ENCODE data around the gene KCNJ3.

KCNJ3 gene

GRCh38 chr2:154710078-154710477, 11.6 kb downstream of the KCNJ3 start:
- H3K14ac ChIP-seq (ENCODE audit: low read length in 2 of 2), result no peak overlapping the region
- no peaks in the 10 kb centered on the region for H3K79me1 ChIP-seq (replicated peaks; ENCODE audit: low read length, poor library complexity, severe bottlenecking)
- no peak overlapping the region for H3K18ac ChIP-seq (ENCODE audit: low read depth in 1 of 2, low read length in 2 of 2)
- H3K9me3 ChIP-seq (ENCODE audit: control insufficient read depth, low read length), result no peaks in the 10 kb centered on the region
- H3K23ac ChIP-seq (ENCODE audit: low read length in 2 of 2), result no peak overlapping the region
- H3K36me3 ChIP-seq (ENCODE audit: control insufficient read depth in 1 of 2, insufficient read depth in 2 of 2, low read depth in 1 of 2, low read length in 2 of 2), result no peaks in the 10 kb centered on the region
- no peak overlapping the region for H2BK15ac ChIP-seq (ENCODE audit: low read depth, poor library complexity, severe bottlenecking)
- WGBS, result no CpG with 5 or more reads among the region's 2 CpGs
- no peak overlapping the region for H2BK5ac ChIP-seq (ENCODE audit: low read depth, low read length, poor library complexity, severe bottlenecking)
- H3K27ac ChIP-seq (ENCODE audit: low read length, poor library complexity, severe bottlenecking), result no peak overlapping the region
- no peak overlapping the region for H3K9ac ChIP-seq (ENCODE audit: low read length)
- no peak for DNase-seq
- no peak overlapping the region for H2BK120ac ChIP-seq (ENCODE audit: low read depth, low read length)
- H2BK12ac ChIP-seq (ENCODE audit: low read length in 2 of 2), result no peak overlapping the region
- no peak overlapping the region for H3K4me2 ChIP-seq (ENCODE audit: low read length, poor library complexity, severe bottlenecking)
- H4K8ac ChIP-seq (ENCODE audit: low read length), result no peak overlapping the region
- no peak overlapping the region for H2AK5ac ChIP-seq (ENCODE audit: low read length, severe bottlenecking)
- H2AFZ ChIP-seq (ENCODE audit: low read depth, low read length), result no peak overlapping the region
- no peaks in the 10 kb centered on the region for H3K4me1 ChIP-seq (ENCODE audit: control insufficient read depth, insufficient read depth, low read depth, low read length)
- no peaks in the 10 kb centered on the region for H3K27me3 ChIP-seq (ENCODE audit: control insufficient read depth in 1 of 2, insufficient read depth in 1 of 2, low read length in 2 of 2)
- H3K4me3 ChIP-seq (ENCODE audit: insufficient read depth in 1 of 2, low read depth in 1 of 2, low read length in 2 of 2), result no peak overlapping the region
- H3K4ac ChIP-seq (ENCODE audit: low read depth in 1 of 2, low read length in 2 of 2), result no peak overlapping the region
- H4K91ac ChIP-seq (ENCODE audit: low read length), result no peak overlapping the region

GRCh38 chr2:154710685-154711084, 12.2 kb downstream of the KCNJ3 start:
- Histone ChIP-seq H3K18ac (ENCODE audit: low read depth in 1 of 2, low read length in 2 of 2) (no peak overlapping the region), H3K4ac (ENCODE audit: low read depth in 1 of 2, low read length in 2 of 2) (no peak overlapping the region), H3K14ac (ENCODE audit: low read length in 2 of 2) (no peak overlapping the region), H3K4me2 (ENCODE audit: low read length, poor library complexity, severe bottlenecking) (no peak overlapping the region), H2BK120ac (ENCODE audit: low read depth, low read length) (no peak overlapping the region), H3K27ac (ENCODE audit: low read length, poor library complexity, severe bottlenecking) (no peak overlapping the region), H3K23ac (ENCODE audit: low read length in 2 of 2) (no peak overlapping the region), H3K4me1 (ENCODE audit: control insufficient read depth, insufficient read depth, low read depth, low read length) (no peaks in the 10 kb centered on the region), H2BK15ac (ENCODE audit: low read depth, poor library complexity, severe bottlenecking) (no peak overlapping the region), H3K36me3 (ENCODE audit: control insufficient read depth in 1 of 2, insufficient read depth in 2 of 2, low read depth in 1 of 2, low read length in 2 of 2) (no peaks in the 10 kb centered on the region), H3K27me3 (ENCODE audit: control insufficient read depth in 1 of 2, insufficient read depth in 1 of 2, low read length in 2 of 2) (no peaks in the 10 kb centered on the region), H2BK5ac (ENCODE audit: low read depth, low read length, poor library complexity, severe bottlenecking) (no peak overlapping the region), H2BK12ac (ENCODE audit: low read length in 2 of 2) (no peak overlapping the region), H4K91ac (ENCODE audit: low read length) (no peak overlapping the region), H3K9me3 (ENCODE audit: control insufficient read depth, low read length) (no peaks in the 10 kb centered on the region), H3K4me3 (ENCODE audit: insufficient read depth in 1 of 2, low read depth in 1 of 2, low read length in 2 of 2) (no peak overlapping the region), H3K9ac (ENCODE audit: low read length) (no peak overlapping the region), H3K79me1 (replicated peaks; ENCODE audit: low read length, poor library complexity, severe bottlenecking) (no peaks in the 10 kb centered on the region), H4K8ac (ENCODE audit: low read length) (no peak overlapping the region), H2AK5ac (ENCODE audit: low read length, severe bottlenecking) (no peak overlapping the region), H2AFZ (ENCODE audit: low read depth, low read length) (no peak overlapping the region)
- WGBS, result no CpG with 5 or more reads among the region's 2 CpGs
- no peak for DNase-seq

GRCh38 chr2:154713675-154714074, 15.2 kb downstream of the KCNJ3 start:
- Histone ChIP-seq H2AK5ac (ENCODE audit: low read length, severe bottlenecking) (no peak overlapping the region), H3K4me1 (ENCODE audit: control insufficient read depth, insufficient read depth, low read depth, low read length) (no peaks in the 10 kb centered on the region), H2BK5ac (ENCODE audit: low read depth, low read length, poor library complexity, severe bottlenecking) (no peak overlapping the region), H3K36me3 (ENCODE audit: control insufficient read depth in 1 of 2, insufficient read depth in 2 of 2, low read depth in 1 of 2, low read length in 2 of 2) (no peaks in the 10 kb centered on the region), H3K9me3 (ENCODE audit: control insufficient read depth, low read length) (no peaks in the 10 kb centered on the region), H2AFZ (ENCODE audit: low read depth, low read length) (no peak overlapping the region), H3K79me1 (replicated peaks; ENCODE audit: low read length, poor library complexity, severe bottlenecking) (no peaks in the 10 kb centered on the region), H4K8ac (ENCODE audit: low read length) (no peak overlapping the region), H3K23ac (ENCODE audit: low read length in 2 of 2) (no peak overlapping the region), H3K27ac (ENCODE audit: low read length, poor library complexity, severe bottlenecking) (no peak overlapping the region), H3K4ac (ENCODE audit: low read depth in 1 of 2, low read length in 2 of 2) (no peak overlapping the region), H3K4me3 (ENCODE audit: insufficient read depth in 1 of 2, low read depth in 1 of 2, low read length in 2 of 2) (no peak overlapping the region), H3K18ac (ENCODE audit: low read depth in 1 of 2, low read length in 2 of 2) (no peak overlapping the region), H2BK120ac (ENCODE audit: low read depth, low read length) (no peak overlapping the region), H4K91ac (ENCODE audit: low read length) (no peak overlapping the region), H2BK12ac (ENCODE audit: low read length in 2 of 2) (no peak overlapping the region), H3K14ac (ENCODE audit: low read length in 2 of 2) (no peak overlapping the region), H3K4me2 (ENCODE audit: low read length, poor library complexity, severe bottlenecking) (no peak overlapping the region), H3K27me3 (ENCODE audit: control insufficient read depth in 1 of 2, insufficient read depth in 1 of 2, low read length in 2 of 2) (no peaks in the 10 kb centered on the region), H3K9ac (ENCODE audit: low read length) (no peak overlapping the region), H2BK15ac (ENCODE audit: low read depth, poor library complexity, severe bottlenecking) (no peak overlapping the region)
- DNase-seq, result no peak

GRCh38 chr2:154720651-154721050, 22.2 kb downstream of the KCNJ3 start:
- H4K91ac ChIP-seq (ENCODE audit: low read length), result no peak overlapping the region
- H3K23ac ChIP-seq (ENCODE audit: low read length in 2 of 2), result no peak overlapping the region
- no peak overlapping the region for H2BK15ac ChIP-seq (ENCODE audit: low read depth, poor library complexity, severe bottlenecking)
- H3K9ac ChIP-seq (ENCODE audit: low read length), result no peak overlapping the region
- no peak overlapping the region for H2AK5ac ChIP-seq (ENCODE audit: low read length, severe bottlenecking)
- no CpG with 5 or more reads among the region's 2 CpGs for WGBS
- H2BK12ac ChIP-seq (ENCODE audit: low read length in 2 of 2), result no peak overlapping the region
- H3K79me1 ChIP-seq (replicated peaks; ENCODE audit: low read length, poor library complexity, severe bottlenecking), result no peaks in the 10 kb centered on the region
- no peak overlapping the region for H4K8ac ChIP-seq (ENCODE audit: low read length)
- H3K4me3 ChIP-seq (ENCODE audit: insufficient read depth in 1 of 2, low read depth in 1 of 2, low read length in 2 of 2), result no peak overlapping the region
- no peaks in the 10 kb centered on the region for H3K9me3 ChIP-seq (ENCODE audit: control insufficient read depth, low read length)
- no peak for DNase-seq
- no peak overlapping the region for H3K4ac ChIP-seq (ENCODE audit: low read depth in 1 of 2, low read length in 2 of 2)
- H3K4me2 ChIP-seq (ENCODE audit: low read length, poor library complexity, severe bottlenecking), result no peak overlapping the region
- no peak overlapping the region for H3K14ac ChIP-seq (ENCODE audit: low read length in 2 of 2)
- no peaks in the 10 kb centered on the region for H3K36me3 ChIP-seq (ENCODE audit: control insufficient read depth in 1 of 2, insufficient read depth in 2 of 2, low read depth in 1 of 2, low read length in 2 of 2)
- H3K27me3 ChIP-seq (ENCODE audit: control insufficient read depth in 1 of 2, insufficient read depth in 1 of 2, low read length in 2 of 2), result no peaks in the 10 kb centered on the region
- H3K4me1 ChIP-seq (ENCODE audit: control insufficient read depth, insufficient read depth, low read depth, low read length), result no peaks in the 10 kb centered on the region
- H2BK120ac ChIP-seq (ENCODE audit: low read depth, low read length), result no peak overlapping the region
- no peak overlapping the region for H2AFZ ChIP-seq (ENCODE audit: low read depth, low read length)
- H2BK5ac ChIP-seq (ENCODE audit: low read depth, low read length, poor library complexity, severe bottlenecking), result no peak overlapping the region
- H3K27ac ChIP-seq (ENCODE audit: low read length, poor library complexity, severe bottlenecking), result no peak overlapping the region
- H3K18ac ChIP-seq (ENCODE audit: low read depth in 1 of 2, low read length in 2 of 2), result no peak overlapping the region

Data from mesenchymal stem cell (in vitro differentiated cells and primary cell).